Peyer's patch (tissue), 4 donors: ENCODE measurements around the gene CSRP1. TPM values are rescaled to one million over a fixed set of nuclear protein-coding genes. Genes with fewer than 3 reads are reported as not detected.

Experiments used
- DNase-seq, 3 donors: peaks; one replicate each; pipeline ENCODE4 v3.0.0-alpha.2; 2017 to 2019
- H3K27ac ChIP-seq, 4 donors: fragments of 200-600 bp; sonication (generic); one replicate each; pipeline ENCODE4 v1.5.1; 2016 to 2019
- H3K27me3 ChIP-seq, 2 donors: fragments of 200-600 bp; sonication (generic); one replicate each; pipeline ENCODE4 v1.5.1; 2019
- H3K36me3 ChIP-seq, 3 donors: fragments of 200-600 bp; sonication (generic); one replicate each; pipeline ENCODE4 v1.5.1; 2016 to 2019
- H3K4me1 ChIP-seq, 4 donors: fragments of 200-600 bp; sonication (generic); one replicate each; pipeline ENCODE4 v1.5.1; 2016 to 2019
- H3K4me3 ChIP-seq, 4 donors: fragments of 200-600 bp; sonication (generic); 1 replicate in 3 of 4; 2 replicates in 1 of 4; pipeline ENCODE4 v1.5.1; 2016 to 2019; ENCODE audit warnings: mild to moderate bottlenecking in 1 of 4
- H3K9me3 ChIP-seq, 4 donors: fragments of 200-600 bp; sonication (generic); one replicate each; pipeline ENCODE4 v1.5.1; 2016 to 2019; ENCODE audit warnings: mild to moderate bottlenecking in 1 of 4
- POLR2A ChIP-seq, 2 donors: fragments of 450-650 bp; IDR thresholded peaks; one replicate each; pipeline ENCODE4 v1.5.1; 2017; ENCODE audit warnings: antibody characterized with exemption in 2 of 2, mild to moderate bottlenecking in 2 of 2, moderate library complexity in 2 of 2
- total RNA-seq, 4 donors: library from RNA; depleted of rRNA; stranded (reverse); fragments of >200 nt; gene quantifications; one replicate each; pipeline ENCODE4 v1.1.0, GENCODE V29; 2016
- TF ChIP-seq, protein P1 (sequence below), 6 experiments: fragments of 450-650 bp in 4 of 6; fragments of 200-600 bp in 2 of 6; sonication (generic) in 1 of 6; IDR thresholded peaks; one replicate each; pipeline ENCODE4 v1.5.1; 2017 to 2019; ENCODE audit warnings: antibody characterized with exemption in 6 of 6, mild to moderate bottlenecking in 3 of 6, moderate library complexity in 1 of 6

Gene CSRP1
- total RNA-seq, 4 donors from 2014 or later = 139 to 306 (median 160) TPM

DNA sequence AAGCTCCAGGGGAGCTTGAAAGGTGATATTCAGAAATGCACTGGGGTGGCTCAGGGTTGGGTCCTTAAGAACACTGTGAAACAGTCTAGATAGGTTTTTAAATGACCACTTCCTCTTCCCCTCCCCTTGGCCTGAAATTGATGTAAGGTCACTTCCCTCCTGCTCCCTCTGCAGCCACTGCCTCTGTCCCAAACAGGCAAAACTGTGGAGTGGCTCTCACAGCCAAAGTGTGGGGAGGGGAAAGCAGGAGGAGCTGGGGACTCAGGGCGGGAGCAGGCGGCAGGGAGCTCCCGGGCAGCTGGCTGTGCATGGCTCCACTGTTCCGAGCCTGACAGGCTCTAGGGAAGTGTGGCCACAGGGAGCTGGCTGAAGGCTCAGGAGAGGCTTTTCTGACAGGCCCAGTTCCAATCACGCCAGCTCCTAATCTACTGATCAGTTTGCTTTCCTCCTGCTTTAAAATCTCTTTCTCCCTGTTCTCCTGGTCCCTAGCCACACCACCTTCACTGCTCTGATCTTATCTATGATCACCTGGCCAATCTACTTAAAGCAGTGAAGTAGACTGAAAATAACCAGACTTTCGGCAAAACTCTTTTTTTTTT is 5.1 kb upstream of the CSRP1 start:
- H3K4me1 ChIP-seq = peaks cover 0 to 23% (median 9%) of the 10 kb centered on the region in 4 donors
- peak overlapping the region; percentile 32 to 65 (median 62) for H3K27ac ChIP-seq
- no peak overlapping the region for H3K4me3 ChIP-seq
- peak in 1 of 3 donors; percentile 18 for DNase-seq
- H3K27me3 ChIP-seq = no peaks in the 10 kb centered on the region
- H3K9me3 ChIP-seq = no peaks in the 10 kb centered on the region
- H3K36me3 ChIP-seq = no peaks in the 10 kb centered on the region
- TF ChIP-seq, protein P1, sequence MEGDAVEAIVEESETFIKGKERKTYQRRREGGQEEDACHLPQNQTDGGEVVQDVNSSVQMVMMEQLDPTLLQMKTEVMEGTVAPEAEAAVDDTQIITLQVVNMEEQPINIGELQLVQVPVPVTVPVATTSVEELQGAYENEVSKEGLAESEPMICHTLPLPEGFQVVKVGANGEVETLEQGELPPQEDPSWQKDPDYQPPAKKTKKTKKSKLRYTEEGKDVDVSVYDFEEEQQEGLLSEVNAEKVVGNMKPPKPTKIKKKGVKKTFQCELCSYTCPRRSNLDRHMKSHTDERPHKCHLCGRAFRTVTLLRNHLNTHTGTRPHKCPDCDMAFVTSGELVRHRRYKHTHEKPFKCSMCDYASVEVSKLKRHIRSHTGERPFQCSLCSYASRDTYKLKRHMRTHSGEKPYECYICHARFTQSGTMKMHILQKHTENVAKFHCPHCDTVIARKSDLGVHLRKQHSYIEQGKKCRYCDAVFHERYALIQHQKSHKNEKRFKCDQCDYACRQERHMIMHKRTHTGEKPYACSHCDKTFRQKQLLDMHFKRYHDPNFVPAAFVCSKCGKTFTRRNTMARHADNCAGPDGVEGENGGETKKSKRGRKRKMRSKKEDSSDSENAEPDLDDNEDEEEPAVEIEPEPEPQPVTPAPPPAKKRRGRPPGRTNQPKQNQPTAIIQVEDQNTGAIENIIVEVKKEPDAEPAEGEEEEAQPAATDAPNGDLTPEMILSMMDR (IDR thresholded peaks at IDR 0.05) = no peak
- TF ChIP-seq POLR2A (IDR thresholded peaks at IDR 0.05) = no peak

DNA sequence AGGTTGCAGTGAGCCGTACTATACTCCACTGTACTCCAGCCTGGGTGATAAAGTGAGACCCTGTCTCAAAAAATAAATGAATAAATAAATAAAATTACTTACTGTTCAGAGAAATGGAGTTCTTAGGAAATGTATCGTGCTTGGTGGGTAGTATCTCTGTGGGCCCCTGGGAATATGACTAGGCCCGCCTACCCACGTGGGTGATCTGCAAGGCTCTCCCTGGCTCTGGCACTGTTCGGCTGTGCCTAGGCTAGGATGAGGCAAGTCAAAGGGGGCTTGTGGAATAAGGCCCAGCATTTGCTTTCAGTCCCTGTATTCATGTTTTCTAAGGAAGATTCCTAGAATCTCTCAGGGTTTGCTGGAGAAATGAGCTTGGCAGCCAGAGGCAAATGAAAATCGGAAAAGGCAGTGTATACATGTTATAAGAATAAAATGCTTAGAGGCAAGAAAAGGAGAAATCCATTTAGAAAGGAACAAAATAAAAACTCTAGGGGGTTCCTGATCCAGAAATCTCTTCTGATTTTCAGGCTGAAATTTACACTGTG is 4.5 kb upstream of the CSRP1 start:
- no peaks in the 10 kb centered on the region for H3K9me3 ChIP-seq
- H3K36me3 ChIP-seq = no peaks in the 10 kb centered on the region
- H3K4me3 ChIP-seq = no peak overlapping the region
- no peak for DNase-seq
- H3K4me1 ChIP-seq = peaks cover 0 to 23% (median 9%) of the 10 kb centered on the region in 4 donors
- TF ChIP-seq, protein P1 (IDR thresholded peaks at IDR 0.05) = no peak
- H3K27me3 ChIP-seq = no peaks in the 10 kb centered on the region
- peak overlapping the region; percentile 13 to 65 (median 48) for H3K27ac ChIP-seq

DNA sequence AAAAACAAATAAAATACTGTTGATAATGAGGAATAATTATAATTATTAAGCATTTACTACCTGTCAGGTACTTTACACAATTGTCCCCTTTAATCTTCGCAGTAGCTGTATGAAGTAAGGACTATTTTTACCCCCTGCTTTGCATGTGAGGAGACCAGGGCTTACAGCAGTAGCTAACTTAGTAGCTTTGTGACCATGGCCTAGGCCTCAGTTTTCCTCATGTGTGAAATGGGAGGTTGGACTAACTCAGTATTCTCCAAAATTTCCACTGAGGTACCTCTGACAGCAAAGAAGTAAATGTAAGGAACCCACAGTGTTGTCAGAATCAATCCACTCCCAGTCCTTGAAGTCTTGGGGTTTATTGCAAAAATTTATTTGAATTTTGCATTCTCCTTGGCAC is 3.8 kb upstream of the CSRP1 start:
- TF ChIP-seq POLR2A (IDR thresholded peaks at IDR 0.05) = no peak
- TF ChIP-seq, protein P1 (IDR thresholded peaks at IDR 0.05) = no peak
- H3K27ac ChIP-seq = no peak overlapping the region
- H3K27me3 ChIP-seq = no peaks in the 10 kb centered on the region
- H3K4me3 ChIP-seq = no peak overlapping the region
- H3K36me3 ChIP-seq = no peaks in the 10 kb centered on the region
- peaks cover 3 to 28% (median 9%) of the 10 kb centered on the region in 4 donors for H3K4me1 ChIP-seq
- no peaks in the 10 kb centered on the region for H3K9me3 ChIP-seq
- no peak for DNase-seq

DNA sequence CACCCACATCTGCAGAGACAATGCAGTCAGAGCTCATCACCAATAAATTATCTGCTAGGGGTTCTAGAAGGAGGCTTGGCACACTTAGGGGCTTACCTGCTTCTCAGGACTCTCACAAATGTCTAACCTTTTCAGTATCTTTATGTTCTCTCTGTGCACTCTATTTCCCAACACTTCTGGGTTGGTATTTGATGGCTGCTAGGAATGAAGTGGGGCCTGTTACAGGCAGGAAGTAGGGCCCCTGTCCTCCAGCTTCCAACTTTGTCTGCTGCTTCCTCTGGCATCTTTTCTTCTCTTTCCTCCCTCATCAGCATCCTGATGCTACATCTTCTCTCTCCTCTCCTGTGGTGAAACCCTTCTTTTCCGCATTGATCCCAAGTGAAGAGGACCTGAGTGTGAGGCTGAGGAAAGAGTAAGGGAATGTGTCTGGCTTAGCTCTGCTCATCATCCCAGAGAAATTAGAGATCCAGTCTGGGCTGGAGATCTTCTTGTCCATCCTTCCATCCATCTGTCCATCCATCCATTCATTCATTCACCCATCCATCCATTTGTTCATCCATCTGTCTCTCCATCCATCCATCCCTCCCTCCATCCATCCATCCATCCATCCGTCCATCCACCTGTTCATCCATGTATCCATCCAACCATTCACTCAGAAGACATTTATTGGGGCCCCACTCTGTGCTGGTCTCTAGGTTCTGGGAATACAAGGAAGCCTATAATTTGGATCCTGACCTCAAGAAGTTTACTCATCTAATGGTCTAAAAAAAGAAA is 2.9 kb upstream of the CSRP1 start:
- H3K9me3 ChIP-seq = no peaks in the 10 kb centered on the region

DNA sequence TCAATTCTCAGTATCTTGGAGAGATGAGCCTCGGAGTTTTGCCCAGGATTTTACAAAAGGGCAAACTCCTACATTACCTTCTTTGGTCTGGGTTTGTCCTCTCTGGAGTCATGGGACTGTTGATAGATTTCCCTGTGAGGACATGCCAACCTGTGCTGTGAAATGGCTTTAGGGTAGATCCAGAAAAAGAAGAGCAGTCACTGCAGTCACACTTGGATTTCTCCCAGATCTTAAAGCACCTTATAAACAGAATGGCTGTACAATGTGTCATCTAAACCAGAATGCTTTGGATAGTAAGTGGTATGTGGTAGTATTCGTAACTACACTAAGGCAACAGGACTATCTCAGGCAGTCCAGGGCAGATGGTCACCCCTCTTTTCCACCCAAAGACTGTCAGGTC is 1.9 kb upstream of the CSRP1 start:
- DNase-seq = no peak
- Histone ChIP-seq H3K27me3 (no peaks in the 10 kb centered on the region), H3K4me3 (no peak overlapping the region), H3K9me3 (no peaks in the 10 kb centered on the region), H3K4me1 (peaks cover 3 to 44% (median 9%) of the 10 kb centered on the region in 4 donors), H3K27ac (peak overlapping the region in 2 of 4 donors; percentile 23 to 96), H3K36me3 (no peaks in the 10 kb centered on the region)
- TF ChIP-seq POLR2A (IDR thresholded peaks at IDR 0.05) = no peak
- TF ChIP-seq, protein P1 (IDR thresholded peaks at IDR 0.05) = no peak

More for the DNA sequence above, 2.9 kb upstream of the CSRP1 start:
- TF ChIP-seq POLR2A (IDR thresholded peaks at IDR 0.05) = no peak
- TF ChIP-seq, protein P1 (IDR thresholded peaks at IDR 0.05) = no peak
- Histone ChIP-seq H3K27ac (peak overlapping the region in 1 of 4 donors; percentile 96), H3K27me3 (no peaks in the 10 kb centered on the region), H3K4me3 (no peak overlapping the region), H3K36me3 (no peaks in the 10 kb centered on the region), H3K4me1 (peaks cover 3 to 37% (median 9%) of the 10 kb centered on the region in 4 donors)
- DNase-seq = no peak
